ENCODE measurements around the gene ZNF467.

The ZNF467 gene

GRCh38 chr7:149772241-149772955 lies 990 bp downstream of the ZNF467 start:
- DNase-seq (ENCODE audit: low read depth in 2 of 3, low spot score in 2 of 3): no peak

- DNase-seq (ENCODE audit: low read depth in 2 of 3, low spot score in 2 of 3): peak; percentile 61 to 74 (median 61)
These were observed 1.6 kb downstream of the ZNF467 start for GRCh38 chr7:149771720-149772240.

GRCh38 chr7:149770728-149771636 lies 2.4 kb downstream of the ZNF467 start:
- DNase-seq (ENCODE audit: low read depth in 2 of 3, low spot score in 2 of 3): no peak

GRCh38 chr7:149769915-149770314 lies 3.5 kb downstream of the ZNF467 start:
- no peak for DNase-seq (ENCODE audit: low read depth in 2 of 3, low spot score in 2 of 3)

- DNase-seq (ENCODE audit: low read depth in 2 of 3, low spot score in 2 of 3): no peak
These were observed 4.5 kb downstream of the ZNF467 start for GRCh38 chr7:149768931-149769330.

- DNase-seq (ENCODE audit: low read depth in 2 of 3, low spot score in 2 of 3): no peak
These were observed 6.3 kb downstream of the ZNF467 start for GRCh38 chr7:149767068-149767467.

GRCh38 chr7:149766135-149766675 lies 7.2 kb downstream of the ZNF467 start:
- no peak for DNase-seq (ENCODE audit: low read depth in 2 of 3, low spot score in 2 of 3)

- DNase-seq (ENCODE audit: low read depth in 2 of 3, low spot score in 2 of 3): no peak
These were observed 7.8 kb downstream of the ZNF467 start for GRCh38 chr7:149765399-149766121.

- DNase-seq (ENCODE audit: low read depth in 2 of 3, low spot score in 2 of 3): no peak
These were observed 8.6 kb downstream of the ZNF467 start for GRCh38 chr7:149764481-149765398.

GRCh38 chr7:149763563-149764240 lies 9.7 kb downstream of the ZNF467 start:
- no peak for DNase-seq (ENCODE audit: low read depth in 2 of 3, low spot score in 2 of 3)

GRCh38 chr7:149762610-149763009 lies 10.8 kb downstream of the ZNF467 start:
- DNase-seq (ENCODE audit: low read depth in 2 of 3, low spot score in 2 of 3): no peak

GRCh38 chr7:149762089-149762488 lies 11.3 kb downstream of the ZNF467 start:
- no peak for DNase-seq (ENCODE audit: low read depth in 2 of 3, low spot score in 2 of 3)

- no peak for DNase-seq (ENCODE audit: low read depth in 2 of 3, low spot score in 2 of 3)
These were observed 12.1 kb downstream of the ZNF467 start for GRCh38 chr7:149761307-149761706.

GRCh38 chr7:149760538-149760937 lies 12.8 kb downstream of the ZNF467 start:
- DNase-seq (ENCODE audit: low read depth in 2 of 3, low spot score in 2 of 3): no peak

GRCh38 chr7:149759093-149759860 lies 14.1 kb downstream of the ZNF467 start:
- no peak for DNase-seq (ENCODE audit: low read depth in 2 of 3, low spot score in 2 of 3)

- no peak for DNase-seq (ENCODE audit: low read depth in 2 of 3, low spot score in 2 of 3)
These were observed 19.8 kb downstream of the ZNF467 start for GRCh38 chr7:149753375-149754233.

GRCh38 chr7:149752646-149753045 lies 20.7 kb downstream of the ZNF467 start:
- no peak for DNase-seq (ENCODE audit: low read depth in 2 of 3, low spot score in 2 of 3)

Measured in activated CD8-positive, alpha-beta memory T cell treated with anti-CD3 and anti-CD28 coated beads for 48 hours (primary cell).